K562 (cell line): ENCODE measurements around the gene PEX5. TPM values are rescaled to one million over a fixed set of nuclear protein-coding genes. Genes with fewer than 3 reads are reported as not detected.

ENCODE experiments used
- ATF3 ChIP-seq, 2 experiments: fragments of 450-650 bp in 1 of 2; sonication (generic) in 1 of 2; formaldehyde crosslinking in 1 of 2; IDR thresholded peaks in 1 of 2; conservative IDR thresholded peaks in 1 of 2; 2 replicates each; pipeline versions ENCODE4 v1.6.1 to v1.8.1; 2016 to 2023; ENCODE audit warnings: mild to moderate bottlenecking in 2 of 2, moderate library complexity in 2 of 2, inconsistent platforms in 1 of 2, missing genetic modification reagents in 1 of 2
- ATF7 ChIP-seq: fragments of 450-650 bp; IDR thresholded peaks from 2 replicates; pipeline ENCODE4 v1.7.1; 2014; ENCODE audit warnings: mild to moderate bottlenecking, moderate library complexity
- CHD1 ChIP-seq: fragments of 200-600 bp; sonication (generic); IDR thresholded peaks from one replicate; pipeline ENCODE4 v1.6.1; 2012; ENCODE audit warnings: mild to moderate bottlenecking, moderate library complexity, low read length, inconsistent platforms
- GABPA ChIP-seq: fragments of 200-800 bp; sonication (Bioruptor generic); conservative IDR thresholded peaks from 2 replicates; pipeline ENCODE4 v1.6.1; 2016; ENCODE audit warnings: low read depth, missing genetic modification characterization, missing compliant biosample characterization
- HDAC8 ChIP-seq: fragments of 450-650 bp; IDR thresholded peaks from 2 replicates; pipeline ENCODE4 v1.6.1; 2016; ENCODE audit warnings: mild to moderate bottlenecking, missing genetic modification characterization, moderate library complexity, missing compliant biosample characterization
- HES1 ChIP-seq: fragments of 450-650 bp; IDR thresholded peaks from 2 replicates; pipeline ENCODE4 v1.6.1; 2016; ENCODE audit warnings: low read depth, mild to moderate bottlenecking, moderate library complexity
- NFE2L1 ChIP-seq: fragments of 450-650 bp; IDR thresholded peaks from 2 replicates; pipeline ENCODE4 v1.6.1; 2016; ENCODE audit warnings: missing genetic modification characterization, low read depth, mild to moderate bottlenecking, missing compliant biosample characterization, moderate library complexity, borderline replicate concordance
- PTBP1 ChIP-seq: fragments of 200-400 bp; formaldehyde crosslinking; IDR thresholded peaks from 2 replicates; pipeline ENCODE4 v1.6.1; 2017; ENCODE audit warnings: low read depth, low read length
- RBBP5 ChIP-seq: fragments of 200-600 bp; sonication (generic); IDR thresholded peaks from 2 replicates; pipeline ENCODE4 v1.6.1; 2012; ENCODE audit warnings: borderline replicate concordance, mild to moderate bottlenecking, low read length, control low read depth, inconsistent platforms; ENCODE audit not compliant: insufficient read depth, poor library complexity, severe bottlenecking
- TAF9B ChIP-seq: fragments of 450-650 bp; IDR thresholded peaks from 2 replicates; pipeline ENCODE4 v1.6.1; 2018; ENCODE audit warnings: mild to moderate bottlenecking; ENCODE audit not compliant: partially characterized antibody
- ZBTB2 ChIP-seq: fragments of 450-650 bp; IDR thresholded peaks from 2 replicates; pipeline ENCODE4 v1.6.1; 2016; ENCODE audit warnings: antibody characterized with exemption
- ZBTB7A ChIP-seq: IDR thresholded peaks from 2 replicates; pipeline ENCODE4 v1.6.1; 2011; ENCODE audit warnings: low read depth, mild to moderate bottlenecking, low read length, moderate library complexity, borderline replicate concordance; ENCODE audit not compliant: control insufficient read depth
- ZNF384 ChIP-seq: IDR thresholded peaks from 2 replicates; pipeline ENCODE4 v1.6.1; 2012; ENCODE audit warnings: low read depth, low read length, improper control_type of control experiment
- ZNF584 ChIP-seq: fragments of 200-800 bp; sonication (Bioruptor generic); IDR thresholded peaks from 2 replicates; pipeline ENCODE4 v1.6.1; 2016; ENCODE audit warnings: low read depth, mild to moderate bottlenecking, missing genetic modification characterization, missing compliant biosample characterization
- ZNF609 ChIP-seq: sonication (generic); formaldehyde crosslinking; IDR thresholded peaks from 2 replicates; pipeline ENCODE4 v1.8.1; 2023; ENCODE audit warnings: missing genetic modification reagents, mild to moderate bottlenecking, borderline replicate concordance
- polyA plus RNA-seq, 8 experiments: library from polyadenylated mRNA; depleted of rRNA in 4 of 8; stranded (reverse) in 5 of 8; unstranded in 3 of 8; fragments of >200 nt; fragmentation: Nextera tagmentation in 2 of 8; fragmentation: Illumina TruSeq in 1 of 8; extraction: Ambion mirVana in 2 of 8; extraction: Trizol in 1 of 8; gene quantifications; 2 replicates each; pipeline versions ENCODE4 v1.2.1 to v1.2.3, GENCODE V29; 2011 to 2014; ENCODE audit warnings: inconsistent platforms in 1 of 8, missing spikeins in 1 of 8
- total RNA-seq, 7 experiments: library from RNA; depleted of rRNA in 6 of 7; stranded (reverse); fragments of >200 nt in 6 of 7; fragmentation: Illumina TruSeq in 2 of 7; extraction: Trizol in 2 of 7; gene quantifications; 2 replicates each; pipeline versions ENCODE4 v1.2.1 to v1.2.3, GENCODE V29; 2011 to 2021; ENCODE audit warnings: low replicate concordance in 1 of 7

The PEX5 gene
- total and polyA plus RNA-seq, 9 of the 15 experiments (the other 6 are each of a cell fraction or from before 2014, with no cell fraction given) = 1.4 to 26.1 (median 14.0) TPM

- TF ChIP-seq ZNF609 (CRISPR knock-in tag) (no peak), ZBTB7A (peak; percentile 65; the same call in 1 of the 2 replicates), CHD1 (no peak), ZBTB2 (no peak), ATF7 (0 out of 2 replicates have a peak, but pooled peaks have one; percentile 13), NFE2L1 (tag) (peak; percentile 86), HES1 (peak; percentile 42; the same call in 1 of the 2 replicates), TAF9B (no peak), HDAC8 (no peak), ZNF584 (CRISPR knock-in tag) (peak; percentile 35; the same call in 1 of the 2 replicates), ZNF384 (peak; percentile 43; the same call in 1 of the 2 replicates), RBBP5 (no peak), ATF3 (IDR thresholded peaks at IDR 0.05) (no peak), ATF3 (CRISPR knock-in tag; conservative IDR thresholded peaks at IDR 0.05) (no peak), GABPA (tag) (no peak), PTBP1 (no peak)
Measured at GRCh38 chr12:7242176-7243101, 53.0 kb downstream of the PEX5 start (continued).
